Large intestine (tissue), 3 donors: ENCODE results near the gene TMEM145. TPM values are rescaled to one million over a fixed set of nuclear protein-coding genes. Genes with fewer than 3 reads are reported as not detected.

Source experiments
- DNase-seq, 2 donors: peaks; one replicate each; pipeline versions ENCODE4 v3.0.0 to v3.0.0-alpha.2; 2013
- H3K27ac ChIP-seq: one replicate; pipeline ENCODE4 v1.5.1; 2013; ENCODE audit warnings: low read length
- H3K27me3 ChIP-seq: 2 replicates; pipeline ENCODE4 v1.6.1; 2013; ENCODE audit warnings: low read length; ENCODE audit not compliant: control insufficient read depth, insufficient read depth
- H3K36me3 ChIP-seq: 2 replicates; pipeline ENCODE4 v1.6.1; 2013; ENCODE audit warnings: low read length; ENCODE audit not compliant: control insufficient read depth, insufficient read depth
- H3K4me1 ChIP-seq: one replicate; pipeline ENCODE4 v1.6.1; 2013; ENCODE audit warnings: low read length; ENCODE audit not compliant: control insufficient read depth, insufficient read depth
- H3K4me3 ChIP-seq: one replicate; pipeline ENCODE4 v1.5.1; 2013; ENCODE audit warnings: low read length
- H3K9me3 ChIP-seq: one replicate; pipeline ENCODE4 v1.6.1; 2013; ENCODE audit warnings: mild to moderate bottlenecking, low read depth, low read length, moderate library complexity; ENCODE audit not compliant: control insufficient read depth
- WGBS: methylation state at CpG from one replicate; pipeline ENCODE4 v1.1.5; 2013; ENCODE audit warnings: low lambda C conversion rate; ENCODE audit not compliant: insufficient coverage; 5-methylcytosine and 5-hydroxymethylcytosine counted together
- polyA plus RNA-seq: library from polyadenylated mRNA; unstranded; fragments of 120-200 nt; gene quantifications from one replicate; pipeline ENCODE4 v1.2.1, GENCODE V29; 2013

TMEM145 gene
- polyA plus RNA-seq, 1 donor, result 3.3 TPM

DNA sequence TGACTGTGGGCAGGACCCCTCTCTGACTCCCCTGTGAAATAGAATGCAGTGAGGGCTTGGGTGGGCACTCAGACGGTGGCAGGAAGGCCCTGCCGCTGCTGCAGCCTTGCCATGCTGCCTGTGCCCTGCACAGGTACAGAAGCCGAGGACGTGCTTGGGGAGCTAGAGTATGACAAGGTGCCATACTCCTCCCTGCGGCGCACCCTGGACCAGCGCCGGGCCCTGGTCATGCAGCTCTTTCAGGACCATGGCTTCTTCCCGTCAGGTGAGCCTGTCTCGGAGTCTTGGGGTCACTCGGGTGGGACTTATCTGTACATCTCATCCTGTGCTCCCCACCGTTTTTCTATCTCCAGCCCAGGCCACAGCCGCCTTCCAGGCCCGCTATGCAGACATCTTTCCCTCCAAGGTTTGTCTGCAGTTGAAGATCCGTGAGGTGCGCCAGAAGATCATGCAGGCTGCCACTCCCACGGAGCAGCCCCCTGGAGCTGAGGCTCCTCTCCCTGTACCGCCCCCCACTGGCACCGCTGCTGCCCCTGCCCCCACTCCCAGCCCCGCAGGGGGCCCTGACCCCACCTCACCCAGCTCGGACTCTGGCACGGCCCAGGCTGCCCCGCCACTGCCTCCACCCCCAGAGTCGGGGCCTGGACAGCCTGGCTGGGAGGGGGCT lies 18.5 kb upstream of the TMEM145 start:
- no peak overlapping the region for H3K27ac ChIP-seq
- H3K4me3 ChIP-seq, result no peak overlapping the region
- DNase-seq, result no peak
- no peaks in the 10 kb centered on the region for H3K27me3 ChIP-seq
- H3K4me1 ChIP-seq, result peaks cover 25% of the 10 kb centered on the region
- H3K9me3 ChIP-seq, result peaks cover 3% of the 10 kb centered on the region
- no CpG with 5 or more reads among the region's 24 CpGs for WGBS
- H3K36me3 ChIP-seq, result peaks cover 62% of the 10 kb centered on the region

DNA sequence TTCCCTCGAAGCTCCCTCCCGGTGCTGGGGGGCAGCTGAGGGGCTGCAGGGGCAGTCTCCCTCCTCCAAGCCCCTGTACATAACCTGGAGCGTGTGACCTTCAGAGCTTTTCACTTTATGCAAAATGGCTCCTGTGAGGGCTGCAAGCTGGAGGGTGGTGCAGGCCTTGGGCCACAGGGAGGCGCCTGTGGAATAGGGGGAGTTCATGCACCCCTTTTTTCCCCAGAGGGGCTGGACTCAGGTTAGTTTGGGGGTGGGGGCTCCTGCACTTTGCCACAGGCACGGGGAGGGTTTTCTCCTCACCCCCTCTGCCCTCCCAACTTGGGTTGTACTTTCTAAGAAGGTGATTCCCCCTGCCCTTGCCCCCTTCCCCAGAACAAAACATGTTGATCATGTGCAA lies 17.8 kb upstream of the TMEM145 start:
- H3K9me3 ChIP-seq, result peaks cover 3% of the 10 kb centered on the region
- H3K36me3 ChIP-seq, result peaks cover 57% of the 10 kb centered on the region
- peaks cover 25% of the 10 kb centered on the region for H3K4me1 ChIP-seq
- H3K4me3 ChIP-seq, result no peak overlapping the region
- H3K27me3 ChIP-seq, result no peaks in the 10 kb centered on the region
- DNase-seq, result no peak
- H3K27ac ChIP-seq, result no peak overlapping the region
- WGBS, result no CpG with 5 or more reads among the region's 5 CpGs

DNA sequence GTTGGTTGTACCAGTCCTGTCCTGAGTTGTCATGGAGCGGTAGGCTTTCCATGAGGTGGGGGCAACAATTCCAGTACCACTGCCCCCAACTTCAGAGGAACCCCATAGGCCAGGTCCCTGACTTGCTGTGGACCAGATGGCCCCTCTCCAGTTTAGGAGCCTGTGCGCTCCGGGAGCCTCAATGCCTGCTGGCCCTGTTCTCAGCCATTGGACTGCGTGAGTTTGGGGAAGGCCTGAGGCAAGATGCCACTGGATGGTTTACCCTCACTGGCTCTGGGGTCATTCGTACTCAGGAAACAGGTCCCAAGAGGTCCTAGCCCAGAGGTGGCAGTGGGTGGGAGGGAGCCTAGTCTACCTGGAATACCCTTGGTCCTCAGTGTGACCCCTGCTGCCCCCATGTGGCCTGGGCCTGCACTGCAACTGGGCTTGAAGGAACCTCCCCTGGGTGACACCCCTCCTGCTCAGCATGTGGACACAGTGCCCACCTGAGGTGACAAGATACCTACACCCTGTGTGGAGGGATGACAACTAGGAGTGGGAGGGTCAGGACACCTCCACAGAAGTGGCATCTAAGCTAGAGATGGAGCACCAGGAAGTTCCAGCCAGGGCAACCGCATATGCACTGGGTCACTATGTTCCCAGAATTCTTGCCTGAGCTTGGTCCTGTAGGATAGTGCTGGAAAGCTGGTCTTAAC lies 17.1 kb upstream of the TMEM145 start:
- H3K27me3 ChIP-seq, result no peaks in the 10 kb centered on the region
- DNase-seq, result peak; percentile 68 to 75
- peaks cover 50% of the 10 kb centered on the region for H3K36me3 ChIP-seq
- WGBS, result no CpG with 5 or more reads among the region's 6 CpGs
- H3K9me3 ChIP-seq, result peaks cover 3% of the 10 kb centered on the region
- no peak overlapping the region for H3K27ac ChIP-seq
- no peak overlapping the region for H3K4me3 ChIP-seq
- peaks cover 20% of the 10 kb centered on the region for H3K4me1 ChIP-seq

DNA sequence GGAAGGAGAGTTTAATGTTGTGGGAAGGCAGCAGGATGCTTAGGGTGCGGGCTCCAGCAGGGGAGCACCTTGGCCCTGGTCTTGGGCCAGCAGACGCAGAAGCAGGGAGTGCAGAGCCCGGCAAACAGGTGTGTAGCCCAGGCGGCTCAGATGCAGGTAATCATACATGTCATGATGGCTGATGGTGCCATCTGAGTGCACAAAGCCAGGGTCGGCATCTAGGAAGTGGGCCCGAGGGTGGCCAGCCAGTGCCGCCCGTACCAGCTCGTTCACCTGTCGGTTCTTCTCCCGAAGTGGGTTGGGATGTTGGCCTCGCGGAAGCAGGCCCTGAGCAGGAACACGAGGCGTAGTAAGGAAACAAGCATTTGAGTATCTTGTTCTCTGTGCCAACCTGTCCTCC lies 16.1 kb upstream of the TMEM145 start:
- Histone ChIP-seq H3K27me3 (no peaks in the 10 kb centered on the region), H3K27ac (no peak overlapping the region), H3K36me3 (peaks cover 41% of the 10 kb centered on the region), H3K4me3 (no peak overlapping the region), H3K9me3 (peaks cover 3% of the 10 kb centered on the region), H3K4me1 (peaks cover 18% of the 10 kb centered on the region)
- no CpG with 5 or more reads among the region's 15 CpGs for WGBS
- DNase-seq, result no peak

DNA sequence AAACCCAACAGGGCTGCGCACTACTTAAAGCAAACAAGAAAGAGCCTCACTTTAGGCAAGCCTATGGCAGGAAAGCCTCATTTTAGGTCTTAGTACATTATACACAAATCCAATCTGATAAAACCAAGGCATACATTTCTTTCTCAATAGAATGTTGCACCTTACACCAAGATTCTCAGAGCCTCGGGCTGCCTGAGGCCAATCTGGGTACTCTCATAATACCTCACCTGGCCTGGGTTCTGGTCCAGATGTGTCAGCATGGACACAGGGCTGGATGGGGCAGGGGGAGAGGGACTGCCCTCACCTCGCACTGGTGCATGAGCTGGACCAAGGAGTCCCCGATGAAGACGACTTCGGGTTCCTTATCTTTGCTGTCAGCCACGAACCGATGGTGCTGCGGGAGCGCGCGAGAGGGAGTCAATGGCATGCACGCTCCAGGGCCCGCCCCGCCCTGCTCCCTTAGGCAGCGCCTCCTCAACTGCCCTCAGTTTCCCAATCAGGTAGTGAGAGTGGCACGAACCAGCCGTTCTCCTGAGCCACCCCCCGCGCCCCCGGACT lies 11.4 kb upstream of the TMEM145 start, which contains the start of gene PRR19:
TSS of gene PRR19 (plus strand) at position 487 of the 558 bp plus-strand sequence. CDS start 7,453 bp downstream, outside the sequence.
- Histone ChIP-seq H3K36me3 (peaks cover 5% of the 10 kb centered on the region), H3K27me3 (no peaks in the 10 kb centered on the region), H3K4me3 (peak within 1 kb of the TSS; percentile 86), H3K9me3 (no peaks in the 10 kb centered on the region), H3K27ac (peak within 1 kb of the TSS; percentile 71), H3K4me1 (peaks cover 18% of the 10 kb centered on the region)
- DNase-seq, result no peak
- no CpG with 5 or more reads among the region's 21 CpGs for WGBS

DNA sequence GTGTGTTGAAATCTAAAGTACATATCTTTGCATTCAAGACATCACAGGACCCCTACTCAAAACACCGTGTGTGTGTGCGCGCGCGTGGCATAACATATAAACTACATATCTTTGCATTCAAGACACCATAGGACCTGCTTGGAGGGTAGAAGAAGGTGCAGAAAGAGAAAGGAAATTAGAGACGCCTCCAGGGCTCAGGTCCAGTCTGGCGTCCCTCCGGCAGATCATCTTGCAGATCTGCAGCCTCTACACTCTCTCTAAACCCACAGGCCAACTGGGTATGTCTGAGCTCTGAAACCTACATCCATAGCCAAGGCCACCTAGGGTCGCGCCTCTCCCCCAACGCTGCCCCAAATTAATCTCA lies 10.0 kb upstream of the TMEM145 start:
- Histone ChIP-seq H3K9me3 (no peaks in the 10 kb centered on the region), H3K36me3 (peaks cover 2% of the 10 kb centered on the region), H3K27me3 (no peaks in the 10 kb centered on the region), H3K4me3 (peak overlapping the region; percentile 86), H3K27ac (no peak overlapping the region), H3K4me1 (peaks cover 18% of the 10 kb centered on the region)
- no peak for DNase-seq
- WGBS, result no CpG with 5 or more reads among the region's 11 CpGs

DNA sequence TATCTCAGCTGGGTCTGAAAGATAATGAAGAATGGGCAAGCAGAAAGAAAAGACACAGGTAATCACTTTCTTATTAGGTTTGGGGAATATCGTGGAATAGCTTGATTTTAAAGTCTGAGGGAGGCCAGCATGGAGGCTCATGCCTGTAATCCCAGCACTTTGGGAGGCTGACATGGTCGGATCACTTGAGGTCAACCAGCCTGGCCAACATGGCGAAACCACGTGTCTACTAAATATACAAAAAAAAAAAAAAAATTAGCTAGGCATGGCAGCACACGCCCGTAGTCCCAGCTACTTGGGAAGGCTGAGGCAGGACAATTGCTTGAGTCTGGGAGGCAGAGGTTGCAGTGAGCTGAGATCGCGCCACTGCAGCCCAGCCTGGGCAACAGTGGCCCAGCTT lies 9.2 kb upstream of the TMEM145 start:
- no CpG with 5 or more reads among the region's 8 CpGs for WGBS
- H3K36me3 ChIP-seq, result peaks cover 2% of the 10 kb centered on the region
- DNase-seq, result no peak
- H3K9me3 ChIP-seq, result no peaks in the 10 kb centered on the region
- no peaks in the 10 kb centered on the region for H3K27me3 ChIP-seq
- no peak overlapping the region for H3K27ac ChIP-seq
- H3K4me3 ChIP-seq, result no peak overlapping the region
- H3K4me1 ChIP-seq, result peaks cover 18% of the 10 kb centered on the region

DNA sequence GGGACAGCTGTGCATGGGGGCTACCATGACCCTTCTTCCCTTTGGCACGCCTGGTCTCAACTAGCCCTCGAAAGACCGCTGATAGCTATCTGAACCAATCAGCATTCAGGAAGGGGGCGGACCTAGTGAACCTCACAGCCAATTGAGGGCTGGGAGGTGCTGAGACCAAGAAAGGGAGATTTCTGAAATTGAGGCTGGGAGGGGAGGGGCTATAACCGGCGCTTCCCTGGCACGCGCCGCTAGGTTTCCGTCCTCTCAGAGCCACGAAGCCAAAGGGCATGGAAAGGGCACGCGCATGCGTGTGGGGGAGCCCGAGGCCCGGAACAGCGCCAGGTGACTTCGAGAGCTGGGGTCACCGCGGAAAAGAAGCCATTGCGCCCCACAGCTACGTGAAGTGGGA lies 6.5 kb upstream of the TMEM145 start:
- Histone ChIP-seq H3K9me3 (no peaks in the 10 kb centered on the region), H3K27me3 (peaks cover 2% of the 10 kb centered on the region), H3K4me3 (no peak overlapping the region), H3K4me1 (peaks cover 10% of the 10 kb centered on the region), H3K36me3 (no peaks in the 10 kb centered on the region), H3K27ac (no peak overlapping the region)
- no CpG with 5 or more reads among the region's 22 CpGs for WGBS
- DNase-seq, result no peak

DNA sequence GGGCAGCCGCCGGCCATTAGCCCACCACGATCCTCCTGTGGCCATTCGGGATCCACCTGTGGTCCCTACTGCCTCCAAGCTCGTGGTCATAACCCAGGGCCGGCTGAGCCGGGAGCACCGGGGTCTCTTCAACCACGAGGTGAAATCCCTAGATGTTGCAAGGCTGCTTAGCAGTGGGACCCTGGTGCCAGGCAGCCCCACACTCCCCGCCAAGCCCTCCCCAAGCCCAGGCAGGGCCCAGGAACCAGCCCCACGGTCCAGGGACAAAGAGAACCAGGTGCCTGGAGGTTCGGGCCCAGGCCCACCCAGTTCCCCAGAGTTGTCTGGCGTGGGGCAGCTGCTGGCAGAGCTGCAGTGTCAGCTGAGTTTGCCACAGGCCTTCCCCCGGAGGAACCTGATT lies 3.4 kb upstream of the TMEM145 start:
- DNase-seq, result no peak
- peaks cover 2% of the 10 kb centered on the region for H3K4me1 ChIP-seq
- H3K9me3 ChIP-seq, result peaks cover 3% of the 10 kb centered on the region
- H3K36me3 ChIP-seq, result no peaks in the 10 kb centered on the region
- H3K27ac ChIP-seq, result no peak overlapping the region
- H3K4me3 ChIP-seq, result no peak overlapping the region
- WGBS, result no CpG with 5 or more reads among the region's 14 CpGs
- H3K27me3 ChIP-seq, result peaks cover 28% of the 10 kb centered on the region

DNA sequence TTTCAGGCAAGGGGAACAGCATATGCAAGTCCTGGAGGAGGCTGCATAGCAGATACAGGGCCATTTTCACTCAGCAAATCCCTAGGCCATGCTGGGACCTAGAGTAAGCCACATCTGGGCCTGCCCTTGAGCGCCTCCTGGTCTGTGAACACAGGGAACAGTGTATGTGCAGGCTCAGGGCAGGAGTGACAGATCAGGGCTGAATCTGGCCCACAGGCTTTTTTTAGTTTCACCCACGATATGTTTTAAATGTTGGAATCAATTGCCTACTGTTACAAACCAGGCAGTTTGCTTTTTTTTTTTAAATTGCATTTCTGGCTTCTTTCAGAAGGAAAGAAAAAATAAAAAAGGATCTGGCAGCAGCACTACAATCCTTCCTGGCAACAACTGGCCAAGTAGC lies 1.5 kb upstream of the TMEM145 start:
- no peak for DNase-seq
- Histone ChIP-seq H3K27me3 (peaks cover 40% of the 10 kb centered on the region), H3K9me3 (peaks cover 3% of the 10 kb centered on the region), H3K36me3 (no peaks in the 10 kb centered on the region), H3K4me1 (peaks cover 2% of the 10 kb centered on the region), H3K4me3 (no peak overlapping the region), H3K27ac (no peak overlapping the region)
- WGBS, result no CpG with 5 or more reads among the region's 2 CpGs
